ENCODE results near the gene SPCS2. TPM values are rescaled to one million over a fixed set of nuclear protein-coding genes. Genes with fewer than 3 reads are reported as not detected.
"Not testable (repeated sequence)": the region's sequence is repeated elsewhere in the genome, so short reads cannot be mapped to it uniquely, and the experiment has no call there.

SPCS2 gene
- total RNA-seq, 1 donor from 2014 or later = 105 TPM

DNA sequence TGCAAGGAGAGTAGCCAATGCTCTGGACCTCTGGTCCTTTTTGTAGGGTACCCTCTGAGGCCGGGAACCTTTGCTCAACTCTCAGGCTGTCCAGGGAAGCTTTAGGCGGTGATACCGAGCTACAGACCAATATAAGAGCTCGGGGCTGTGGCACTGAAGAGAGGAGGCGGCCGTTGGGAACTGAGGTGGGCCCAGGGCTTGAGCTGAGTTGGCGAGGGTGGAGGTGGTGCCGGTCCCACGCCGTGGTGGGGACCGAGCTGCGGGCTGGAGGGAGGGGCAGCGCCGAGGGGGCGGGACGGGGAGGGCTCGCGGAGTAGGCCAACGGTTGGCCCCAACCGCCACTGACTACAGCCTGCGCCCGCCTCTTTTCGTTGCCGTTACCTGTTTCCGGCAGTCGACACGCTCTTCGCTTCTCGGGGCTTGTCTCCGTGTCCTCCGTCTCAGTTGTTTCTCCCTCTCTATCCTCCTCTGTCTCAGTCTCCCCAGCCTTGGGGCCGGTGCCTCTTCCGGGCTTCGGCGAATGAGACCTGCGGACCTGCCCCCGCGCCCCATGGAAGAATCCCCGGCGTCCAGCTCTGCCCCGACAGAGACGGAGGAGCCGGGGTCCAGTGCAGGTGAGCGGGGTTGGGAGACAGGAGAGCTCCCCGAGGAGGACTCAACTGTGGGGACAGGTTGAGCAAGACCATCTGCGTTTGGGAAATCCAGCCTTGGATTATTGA, 39.6 kb downstream of the SPCS2 start, which contains the start of gene NEU3:
TSS of gene NEU3 (plus strand) at position 393 of the 719 bp plus-strand sequence. CDS start at position 521, 128 bp downstream.
- DNase-seq (peak; percentile 86), ATAC-seq (peak; percentile 97)

DNA sequence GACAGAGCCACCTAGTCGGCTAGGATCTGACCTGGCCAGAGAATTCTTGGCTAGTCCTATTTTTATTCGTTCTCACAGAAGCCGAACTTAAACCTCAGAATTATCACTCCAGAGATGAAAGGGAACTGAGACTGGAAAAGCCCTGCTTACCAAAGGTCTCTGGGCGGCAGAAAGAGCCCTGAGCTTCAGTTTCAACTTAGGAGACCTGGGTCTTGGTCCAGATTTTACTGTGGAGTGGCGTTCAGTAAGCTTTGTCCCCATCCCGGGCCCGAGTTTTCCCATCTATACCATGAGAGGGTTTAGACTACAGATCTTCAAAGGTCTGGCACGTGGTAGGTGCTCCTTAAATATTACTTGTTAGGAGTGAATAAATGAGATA, 40.2 kb downstream of the SPCS2 start:
- DNase-seq = no peak
- peak; percentile 4 for ATAC-seq
- intact Hi-C loops (cut with micrococcal nuclease) = no loop called here

More for the DNA sequence above, 39.6 kb downstream of the SPCS2 start, which contains the start of gene NEU3:
- intact Hi-C loops (cut with micrococcal nuclease) = no loop called here

DNA sequence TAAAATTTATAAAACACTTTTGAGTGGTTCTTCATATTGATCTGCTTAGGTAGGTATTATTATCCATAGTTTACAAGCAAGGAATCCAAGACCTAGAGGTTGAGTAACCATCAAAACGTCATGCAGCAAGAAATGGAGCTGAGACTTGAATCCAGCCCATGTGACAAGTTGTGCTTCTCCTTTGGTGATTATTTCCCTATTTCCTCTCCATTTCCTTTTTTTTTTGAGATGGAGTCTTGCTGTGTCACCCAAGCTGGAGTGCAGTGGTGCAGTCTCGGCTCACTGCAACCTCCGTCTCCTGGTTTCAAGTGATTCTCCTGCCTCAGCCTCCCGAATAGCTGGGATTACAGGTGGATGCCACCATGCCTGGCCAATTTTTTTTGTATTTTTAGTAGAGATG, 41.1 kb downstream of the SPCS2 start:
- DNase-seq; intact Hi-C loops (cut with micrococcal nuclease); ATAC-seq: not testable (repeated sequence)

DNA sequence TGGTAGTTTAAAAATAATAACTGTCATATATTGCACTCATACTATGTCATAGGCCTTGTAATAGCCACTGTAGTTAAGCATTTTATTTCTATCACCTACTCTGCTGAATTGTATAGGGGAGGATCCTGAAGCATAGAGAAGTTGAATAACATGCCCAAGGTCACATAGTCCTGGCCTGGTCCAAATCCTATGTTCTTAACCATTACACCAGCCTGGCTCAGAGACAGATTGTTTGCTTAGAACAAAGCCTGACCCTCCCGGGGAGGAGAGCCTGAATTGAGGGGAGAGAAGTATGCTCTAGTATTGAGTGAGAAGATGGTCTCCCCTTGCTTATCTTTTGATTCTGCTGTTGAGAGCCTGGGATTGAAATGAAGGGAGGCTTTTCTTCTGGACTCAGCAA, 41.9 kb downstream of the SPCS2 start:
- intact Hi-C loops (cut with micrococcal nuclease) = no loop called here
- no peak for ATAC-seq
- DNase-seq = no peak

DNA sequence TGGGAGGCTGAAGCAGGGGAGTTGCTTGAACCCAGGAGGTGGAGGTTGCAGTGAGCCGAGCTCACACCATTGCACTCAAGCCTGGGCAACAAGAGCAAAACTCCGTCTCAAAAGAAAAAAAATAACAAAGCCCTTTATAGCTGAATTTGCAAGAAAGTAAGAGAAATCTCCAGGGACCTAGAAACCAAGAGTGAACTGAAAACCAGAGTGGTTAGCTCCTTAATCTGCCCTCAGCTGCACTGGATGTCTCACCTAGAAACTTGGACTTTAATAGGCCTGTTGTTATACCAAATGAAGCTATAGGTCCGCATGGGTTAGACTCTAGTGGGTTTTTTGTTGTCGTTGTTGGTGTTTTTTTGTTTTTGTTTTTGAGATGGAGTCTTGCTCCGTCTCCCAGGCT, 43.8 kb downstream of the SPCS2 start:
- intact Hi-C loops (cut with micrococcal nuclease) = no loop called here
- ATAC-seq (no peak), DNase-seq (no peak)

DNA sequence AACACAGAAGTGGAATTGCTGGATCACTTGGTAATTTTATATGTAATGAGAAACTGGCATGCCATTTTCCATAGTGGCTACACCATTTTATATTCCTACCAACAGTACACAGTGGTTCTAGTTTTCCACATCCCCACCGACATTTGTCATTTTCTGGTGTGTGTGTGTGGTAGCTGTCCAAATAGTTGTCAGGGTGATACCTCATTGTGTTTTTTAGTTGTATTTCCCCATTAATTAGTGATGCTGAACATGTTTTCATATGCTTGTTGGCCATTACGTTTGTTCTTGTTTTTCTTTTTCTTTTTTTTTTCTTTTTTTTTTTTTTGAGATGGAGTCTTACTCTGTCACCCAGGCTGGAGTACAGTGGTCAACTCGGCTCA, 51.9 kb downstream of the SPCS2 start:
- intact Hi-C loops (cut with micrococcal nuclease) = no loop called here
- no peak for DNase-seq
- ATAC-seq = no peak

DNA sequence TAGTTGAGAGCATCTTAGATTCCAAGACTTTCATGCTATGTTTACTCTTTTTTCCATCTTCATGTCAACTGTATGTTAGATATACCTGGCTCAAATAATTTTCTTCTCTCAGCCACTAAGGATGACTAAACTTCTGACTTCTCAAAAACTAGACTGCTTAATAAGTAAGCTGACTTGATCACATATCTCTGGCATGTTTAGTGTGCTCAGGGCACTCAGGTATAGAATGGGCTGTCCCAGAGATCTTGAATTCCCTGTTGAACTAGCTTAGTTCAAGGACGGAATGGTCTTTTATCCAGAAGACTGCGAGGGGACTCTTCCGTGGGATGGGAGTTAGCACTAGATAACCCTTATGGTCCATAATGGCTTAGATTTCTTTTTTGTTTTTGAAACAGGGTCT, 52.6 kb downstream of the SPCS2 start:
- ATAC-seq (no peak), DNase-seq (no peak)
- intact Hi-C loops (cut with micrococcal nuclease) = no loop called here

DNA sequence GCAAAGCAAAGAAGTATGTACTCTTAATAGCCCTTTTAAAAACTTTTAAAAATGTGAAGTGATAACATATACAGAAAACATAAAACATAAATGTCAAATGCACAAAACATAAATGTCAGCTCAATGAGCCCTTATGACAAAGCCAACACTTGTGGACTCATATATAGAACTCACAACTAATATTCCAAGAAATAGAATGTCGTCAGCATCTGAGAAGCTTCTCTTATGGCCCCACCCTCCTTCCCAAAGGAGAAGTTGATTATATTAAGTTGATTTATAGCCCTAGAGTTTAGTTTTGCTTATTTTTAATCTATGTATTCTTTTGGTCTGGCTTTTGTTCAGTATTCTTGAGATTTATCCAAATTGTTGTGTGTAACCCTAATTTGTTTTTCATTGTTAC, 53.5 kb downstream of the SPCS2 start:
- intact Hi-C loops (cut with micrococcal nuclease) = no loop called here
- ATAC-seq = no peak
- no peak for DNase-seq

DNA sequence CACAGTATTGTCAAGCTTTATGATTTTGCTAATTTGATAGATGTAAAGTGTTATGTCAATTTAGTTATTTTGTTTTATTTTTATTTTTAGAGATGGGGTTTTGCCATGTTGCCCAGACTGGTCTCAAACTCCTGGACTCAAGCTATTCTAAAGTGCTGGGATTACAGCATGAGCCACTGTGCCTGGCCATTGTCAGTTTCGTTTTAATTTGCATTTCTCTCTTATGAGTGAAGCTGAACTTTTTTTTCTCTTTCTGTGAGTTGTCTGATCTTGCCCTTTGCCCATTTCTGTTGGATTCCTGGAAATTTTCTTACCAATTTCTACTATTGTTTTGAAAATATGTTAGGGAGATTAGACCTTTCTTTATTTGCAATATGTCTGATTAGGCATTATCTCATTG, 55.1 kb downstream of the SPCS2 start:
- ATAC-seq = no peak
- DNase-seq = no peak
- intact Hi-C loops (cut with micrococcal nuclease) = no loop called here

DNA sequence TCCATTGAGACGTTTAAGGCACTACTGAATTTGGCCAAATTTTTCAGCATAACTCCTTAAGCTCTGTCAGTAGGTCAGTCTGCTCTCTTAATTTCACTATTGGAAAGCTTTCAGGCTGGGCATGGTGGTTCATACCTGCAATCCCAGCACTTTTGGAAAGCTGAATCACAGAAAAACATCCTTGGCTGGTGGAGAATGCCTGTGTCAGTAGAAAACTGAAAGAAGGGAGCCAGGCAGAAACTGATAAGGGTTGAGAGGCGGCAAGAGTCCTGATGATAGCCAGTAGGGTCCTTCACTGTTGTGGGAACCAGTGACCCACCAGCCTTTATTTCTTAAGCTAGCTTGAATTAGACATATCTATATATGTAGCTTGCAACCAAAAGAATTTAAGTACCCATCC, 62.3 kb downstream of the SPCS2 start:
- ATAC-seq (no peak), DNase-seq (no peak)
- intact Hi-C loops (cut with micrococcal nuclease) = no loop called here

DNA sequence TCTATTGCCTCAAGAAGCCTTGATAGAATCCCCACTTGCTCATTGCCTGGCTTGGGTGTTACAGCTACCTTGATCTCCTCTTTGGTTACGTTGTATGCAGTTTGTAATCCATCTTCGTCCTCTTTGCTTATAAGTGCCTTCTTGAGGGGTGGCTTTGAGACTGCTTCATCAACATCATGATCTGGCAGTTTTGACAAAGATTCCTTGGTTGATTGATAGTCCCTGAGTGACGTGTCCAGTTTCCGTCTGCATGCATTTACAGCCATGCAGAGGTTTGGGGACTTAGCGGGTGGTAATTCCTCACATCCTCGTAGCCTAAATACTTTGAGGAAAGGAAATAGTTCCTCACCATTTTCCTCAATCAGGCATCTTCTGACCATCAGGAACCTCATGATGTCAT, 62.8 kb downstream of the SPCS2 start:
- no peak for DNase-seq
- intact Hi-C loops (cut with micrococcal nuclease) = no loop called here
- no peak for ATAC-seq

DNA sequence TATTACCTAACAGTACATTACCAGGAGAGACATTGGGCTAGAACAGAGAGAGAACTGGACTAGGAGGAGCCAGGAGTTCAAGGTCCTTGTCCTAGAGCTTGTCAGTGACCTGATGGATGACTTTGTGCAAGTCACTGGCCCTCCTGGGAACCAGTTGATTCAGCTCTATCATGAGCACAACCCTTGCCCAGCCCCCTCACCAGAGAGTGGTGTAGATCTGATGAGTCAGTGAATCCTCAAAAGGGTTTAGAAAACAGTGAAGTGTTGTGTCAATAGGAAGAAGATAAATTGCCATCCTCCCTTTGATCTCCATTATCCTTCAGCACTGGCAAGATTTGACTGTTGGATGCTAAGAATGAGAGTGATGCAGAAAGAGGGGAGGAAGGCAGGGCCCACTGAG, 64.0 kb downstream of the SPCS2 start:
- no peak for ATAC-seq
- no peak for DNase-seq
- intact Hi-C loops (cut with micrococcal nuclease) = no loop called here

DNA sequence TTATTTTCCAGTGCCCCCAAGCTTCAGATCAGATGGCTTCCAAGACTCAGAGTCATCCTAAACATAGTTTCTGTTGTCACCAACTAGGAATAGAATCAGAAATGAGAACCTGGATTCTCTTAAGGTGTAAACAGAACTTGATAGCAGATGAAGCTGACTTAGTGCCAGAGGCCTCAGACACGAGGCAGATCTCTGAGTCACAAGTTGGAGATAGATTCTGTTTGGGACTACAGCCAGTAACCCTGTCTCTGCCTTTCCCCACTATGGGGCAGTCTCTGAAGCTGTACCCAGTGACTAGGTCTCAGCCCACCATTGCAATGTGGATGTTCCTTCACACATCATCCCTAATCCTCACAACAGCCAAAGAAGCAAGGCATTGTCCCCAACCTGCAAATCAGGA, 65.1 kb downstream of the SPCS2 start:
- intact Hi-C loops (cut with micrococcal nuclease) = no loop called here
- peak; percentile 88 for ATAC-seq
- no peak for DNase-seq

DNA sequence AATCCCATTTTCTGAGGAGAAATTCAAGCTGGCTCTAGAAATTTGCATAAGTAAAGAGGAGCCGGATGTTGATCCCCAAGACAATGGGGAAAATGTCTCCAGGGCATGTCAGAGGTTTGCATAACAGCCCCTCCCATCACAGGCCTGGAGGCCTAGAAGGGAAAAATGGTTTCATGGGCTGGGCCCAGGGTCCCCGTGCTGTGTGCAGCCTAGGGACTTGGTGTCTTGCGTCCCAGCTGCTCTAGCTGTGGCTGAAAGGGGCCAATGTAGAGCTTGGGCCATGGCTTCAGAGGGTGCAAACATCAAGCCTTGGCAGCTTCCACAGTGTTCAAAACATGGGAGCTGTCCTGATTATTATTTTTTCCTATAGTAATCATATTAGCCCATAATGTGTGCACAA, 70.1 kb downstream of the SPCS2 start:
- intact Hi-C loops (cut with micrococcal nuclease); DNase-seq; ATAC-seq: not testable (repeated sequence)

DNA sequence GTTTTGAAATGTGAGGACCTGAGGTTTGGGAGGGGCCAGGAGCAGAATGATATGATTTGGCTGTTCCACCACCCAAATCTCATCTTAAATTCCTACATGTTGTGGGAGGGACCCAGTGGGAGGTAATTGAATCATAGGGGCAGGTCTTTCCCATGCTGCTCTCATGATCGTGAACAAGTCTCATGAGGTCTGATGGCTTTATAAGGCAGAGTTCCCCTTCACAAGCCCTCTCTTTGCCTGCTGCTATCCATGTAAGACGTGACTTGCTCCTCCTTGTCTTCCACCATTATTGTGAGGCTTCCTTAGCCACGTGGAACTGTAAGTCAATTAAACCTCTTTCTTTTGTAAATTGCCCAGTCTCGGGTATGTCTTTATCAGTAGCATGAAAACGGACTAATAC, 71.3 kb downstream of the SPCS2 start:
- DNase-seq, ATAC-seq: not testable (repeated sequence)
- intact Hi-C loops (cut with micrococcal nuclease) = loop anchor here (10.0 kb wide), 1 partner anchor 224 kb away; the partner anchor contains the start of gene TPBGL

DNA sequence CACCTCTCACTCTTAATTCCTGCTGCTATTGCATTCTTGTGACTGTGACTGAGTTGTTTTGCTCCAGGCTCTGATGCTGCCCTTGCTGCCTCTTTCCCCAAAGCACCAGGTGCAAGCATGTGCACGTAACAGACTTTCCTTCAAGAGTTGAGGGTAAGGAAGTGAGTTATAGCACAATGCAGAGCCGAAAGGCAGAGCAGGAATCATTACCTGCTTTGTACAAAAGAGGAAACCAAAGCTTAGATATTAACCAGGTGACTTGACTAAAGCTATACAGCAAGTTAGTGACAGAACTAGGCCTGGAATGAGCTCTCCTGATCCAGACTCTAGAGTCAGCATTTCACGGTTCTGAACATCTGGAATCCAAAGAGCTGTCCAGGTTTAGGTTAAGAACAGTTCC, 73.2 kb downstream of the SPCS2 start:
- intact Hi-C loops (cut with micrococcal nuclease) = loop anchor here (10.0 kb wide), 1 partner anchor 223 kb away; the partner anchor contains the start of gene TPBGL
- DNase-seq (no peak), ATAC-seq (no peak)

DNA sequence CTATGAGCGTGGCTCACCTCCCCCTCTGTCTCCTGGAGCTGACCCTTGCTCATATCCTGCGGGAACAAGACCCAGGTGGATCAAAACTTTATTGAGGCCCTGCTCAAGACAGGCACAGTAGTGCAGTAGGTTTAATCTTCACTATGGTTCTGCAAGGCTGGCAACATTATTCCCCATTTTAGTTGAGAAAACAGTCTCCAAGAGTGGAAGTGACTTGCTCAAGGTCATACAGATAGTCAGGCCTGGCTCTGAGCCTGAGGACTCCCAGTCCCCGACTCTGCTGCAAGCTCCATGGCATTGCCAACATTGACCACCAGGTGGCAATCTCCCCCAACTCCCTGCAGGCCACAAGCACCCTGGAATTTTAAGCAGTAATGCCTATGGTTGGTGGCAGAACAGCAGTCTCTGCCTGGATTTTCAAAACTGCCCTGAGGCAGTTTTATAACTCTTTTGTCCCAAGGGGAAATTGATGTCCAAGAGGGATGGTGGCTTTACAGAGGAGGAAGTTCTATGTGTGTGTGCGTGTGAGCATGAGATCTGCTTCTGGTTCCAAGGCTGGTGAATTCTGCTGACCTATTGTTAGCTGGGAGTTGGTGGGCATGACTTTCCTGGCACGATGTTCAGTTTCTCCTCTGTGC, 73.8 kb downstream of the SPCS2 start:
- DNase-seq (peak; percentile 82), ATAC-seq (peak; percentile 90)
- intact Hi-C loops (cut with micrococcal nuclease) = loop anchor here (10.0 kb wide), 1 partner anchor 222 kb away; the partner anchor contains the start of gene TPBGL

DNA sequence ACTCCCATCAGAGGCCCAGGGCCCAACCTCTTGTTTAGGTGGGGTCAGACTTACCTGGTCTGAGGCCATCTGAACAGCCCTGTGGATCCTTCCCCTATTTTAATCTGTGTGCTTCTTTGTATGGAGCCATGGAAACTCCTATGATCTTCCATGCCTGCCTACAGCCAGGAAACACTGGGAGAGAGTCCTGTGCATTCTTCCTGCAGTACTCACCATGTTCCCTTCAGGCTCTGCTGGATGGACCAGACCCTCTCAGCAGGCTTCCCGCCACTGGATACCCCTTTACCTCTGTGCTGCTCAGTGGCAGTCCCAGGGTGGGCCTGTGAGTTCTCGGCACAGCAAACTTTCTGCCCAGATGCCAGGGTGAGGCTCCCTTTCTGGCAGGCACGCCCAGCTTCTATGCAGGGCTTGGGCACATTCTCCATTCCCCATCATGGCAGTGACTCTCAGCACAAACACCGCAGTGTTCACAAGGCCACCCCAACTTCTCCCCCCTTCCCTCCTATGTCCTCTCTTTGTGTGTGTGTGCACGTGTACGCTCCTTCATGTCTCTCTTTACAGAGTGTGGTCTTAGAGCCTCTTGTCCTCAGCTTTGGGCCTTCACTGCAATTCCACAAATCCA, 74.5 kb downstream of the SPCS2 start:
- intact Hi-C loops (cut with micrococcal nuclease) = loop anchor here (10.0 kb wide), 1 partner anchor 221 kb away; the partner anchor contains the start of gene TPBGL
- ATAC-seq = peak; percentile 10
- DNase-seq = no peak

DNA sequence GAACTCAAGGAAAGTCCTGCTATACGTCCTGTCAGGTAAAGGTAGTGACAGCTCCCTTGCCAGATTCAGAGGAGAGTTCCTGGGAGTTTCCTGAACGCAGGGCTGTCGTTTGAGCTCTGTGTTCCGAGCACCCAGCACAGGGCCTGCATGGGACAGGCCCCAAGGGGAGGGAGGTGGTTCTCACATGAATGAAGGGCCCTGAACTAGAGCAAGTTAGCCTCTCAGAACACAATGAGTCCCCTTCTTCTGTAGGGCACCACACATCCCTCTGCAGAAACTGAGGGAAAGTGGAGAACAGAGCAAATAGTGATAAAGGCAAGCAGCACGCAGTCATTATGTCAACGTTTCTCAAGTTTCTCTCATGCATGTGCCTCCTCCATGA, 75.0 kb downstream of the SPCS2 start:
- no peak for ATAC-seq
- no peak for DNase-seq
- intact Hi-C loops (cut with micrococcal nuclease) = loop anchor here (10.0 kb wide), 1 partner anchor 221 kb away; the partner anchor contains the start of gene TPBGL

DNA sequence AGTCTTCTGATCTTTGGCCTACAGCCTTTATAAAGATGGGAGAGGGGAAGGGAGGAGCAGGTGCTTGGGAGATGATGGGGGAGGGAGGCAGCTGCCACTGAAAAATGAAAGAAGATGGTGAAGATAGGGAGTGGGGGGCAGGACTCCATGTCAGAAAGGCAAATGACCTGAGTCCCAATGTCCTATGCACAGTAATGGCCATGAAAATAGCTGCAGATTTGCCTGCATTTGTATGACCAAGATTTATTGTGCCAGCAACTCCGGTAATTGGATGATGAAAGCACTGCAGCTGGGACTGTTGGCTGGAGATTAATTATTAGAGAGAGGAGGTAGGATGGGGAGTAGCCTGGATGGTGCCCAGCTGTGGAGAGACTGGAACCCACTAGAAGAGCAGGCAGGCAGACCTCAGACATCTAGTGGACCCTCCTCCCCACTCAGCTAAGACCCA, 75.7 kb downstream of the SPCS2 start:
- intact Hi-C loops (cut with micrococcal nuclease) = loop anchor here (10.0 kb wide), 1 partner anchor 220 kb away; the partner anchor contains the start of gene TPBGL
- DNase-seq (no peak), ATAC-seq (no peak)

All from left ventricle myocardium superior (tissue), 1 donor.